Mesodermal cell (in vitro differentiated cells): Measurements from ENCODE around the gene MYL6B.
A peak's percentile ranks its signal among the peaks of the same experiment; 100 is the strongest.
"Not testable (repeated sequence)": the region's sequence is repeated elsewhere in the genome, so short reads cannot be mapped to it uniquely, and the experiment has no call there.

ENCODE experiments used
- H3K27ac ChIP-seq: 2 replicates; pipeline ENCODE4 v1.7.0; 2013; ENCODE audit warnings: mild to moderate bottlenecking, low read depth, low read length, moderate library complexity; ENCODE audit not compliant: severe bottlenecking
- H3K36me3 ChIP-seq: 2 replicates; pipeline ENCODE4 v1.7.1; 2013; ENCODE audit warnings: mild to moderate bottlenecking, low read length, moderate library complexity; ENCODE audit not compliant: control insufficient read depth, insufficient read depth
- H3K4me1 ChIP-seq: one replicate; pipeline ENCODE4 v1.7.1; 2013; ENCODE audit warnings: mild to moderate bottlenecking, low read length; ENCODE audit not compliant: insufficient read depth, control insufficient read depth, poor library complexity, severe bottlenecking
- H3K4me3 ChIP-seq: 2 replicates; pipeline ENCODE4 v1.7.0; 2013; ENCODE audit warnings: low read length, control low read depth, mild to moderate bottlenecking; ENCODE audit not compliant: insufficient read depth, poor library complexity, severe bottlenecking; ENCODE audit errors: extremely low read depth
- H3K9me3 ChIP-seq: 2 replicates; pipeline ENCODE4 v1.7.1; 2013; ENCODE audit warnings: mild to moderate bottlenecking, low read length, moderate library complexity; ENCODE audit not compliant: control insufficient read depth
- WGBS, 2 experiments: methylation state at CpG; one replicate each; pipeline ENCODE4 v1.1.5; 2013; ENCODE audit warnings: missing lambda C conversion rate in 2 of 2; ENCODE audit not compliant: insufficient coverage in 2 of 2; 5-methylcytosine and 5-hydroxymethylcytosine counted together

MYL6B gene

GRCh38 chr12:56154246-56154771, 1.9 kb downstream of the MYL6B start:
- Histone ChIP-seq H3K4me3 (no peak overlapping the region), H3K36me3 (peaks cover 34% of the 10 kb centered on the region), H3K9me3 (no peaks in the 10 kb centered on the region), H3K27ac (no peak overlapping the region), H3K4me1 (peaks cover 17% of the 10 kb centered on the region)
- no CpG with 5 or more reads among the region's 1 CpG for WGBS, 2 experiments

- peaks cover 39% of the 10 kb centered on the region for H3K36me3 ChIP-seq
- no peak overlapping the region for H3K4me3 ChIP-seq
- peaks cover 20% of the 10 kb centered on the region for H3K4me1 ChIP-seq
- WGBS, 2 experiments, result 96 to 100% methylated on average over 3 to 5 of the region's 5 CpGs
- H3K27ac ChIP-seq, result no peak overlapping the region
- H3K9me3 ChIP-seq, result no peaks in the 10 kb centered on the region
Observed at GRCh38 chr12:56154818-56155217, 2.4 kb downstream of the MYL6B start.

- no peaks in the 10 kb centered on the region for H3K9me3 ChIP-seq
- H3K27ac ChIP-seq, result no peak overlapping the region
- H3K4me3 ChIP-seq, result no peak overlapping the region
- H3K4me1 ChIP-seq, result peaks cover 21% of the 10 kb centered on the region
- H3K36me3 ChIP-seq, result peaks cover 44% of the 10 kb centered on the region
- WGBS, 2 experiments, result 91 to 95% methylated on average over 8 to 9 of the region's 11 CpGs
Observed at GRCh38 chr12:56155256-56155845, 3.0 kb downstream of the MYL6B start.

GRCh38 chr12:56156464-56157200, 4.2 kb downstream of the MYL6B start:
- not testable (repeated sequence) for H3K9me3 ChIP-seq, H3K27ac ChIP-seq
- H3K4me1 ChIP-seq, result peaks cover 25% of the 10 kb centered on the region
- H3K36me3 ChIP-seq, result peaks cover 57% of the 10 kb centered on the region
- H3K4me3 ChIP-seq, result peak overlapping the region; percentile 99
- WGBS, 2 experiments, result 91 to 94% methylated on average over 17 to 18 of the region's 21 CpGs

GRCh38 chr12:56157201-56158028, 5.0 kb downstream of the MYL6B start:
- Histone ChIP-seq H3K4me3 (peak overlapping the region; percentile 99), H3K9me3 (no peaks in the 10 kb centered on the region), H3K36me3 (peaks cover 65% of the 10 kb centered on the region), H3K4me1 (peaks cover 32% of the 10 kb centered on the region), H3K27ac (peak overlapping the region; percentile 88)
- WGBS, 2 experiments, result 30 to 34% methylated on average over 37 of the region's 45 CpGs

GRCh38 chr12:56158029-56158925, 5.9 kb downstream of the MYL6B start, which contains the start of gene MYL6:
TSS of gene MYL6 (plus strand) at chr12:56158359. CDS start at chr12:56158402, 43 bp downstream.
- Histone ChIP-seq H3K4me3 (peak within 1 kb of the TSS; percentile 99), H3K9me3 (no peaks in the 10 kb centered on the region), H3K27ac (peak within 1 kb of the TSS; percentile 88), H3K36me3 (peaks cover 73% of the 10 kb centered on the region), H3K4me1 (peaks cover 31% of the 10 kb centered on the region)
- WGBS, 2 experiments, result 1% methylated on average over 19 to 20 of the region's 30 CpGs

GRCh38 chr12:56158926-56159461, 6.6 kb downstream of the MYL6B start:
- Histone ChIP-seq H3K9me3 (no peaks in the 10 kb centered on the region), H3K4me1 (peaks cover 25% of the 10 kb centered on the region), H3K4me3 (peak overlapping the region; percentile 99), H3K27ac (peak overlapping the region; percentile 88), H3K36me3 (peaks cover 78% of the 10 kb centered on the region)
- 0% methylated on average over 1 to 5 of the region's 6 CpGs for WGBS, 2 experiments

- H3K27ac ChIP-seq, result peak overlapping the region; percentile 88
- H3K36me3 ChIP-seq, result peaks cover 82% of the 10 kb centered on the region
- WGBS, 2 experiments, result 60 to 75% methylated on average over 6 to 7 of the region's 8 CpGs
- peak overlapping the region; percentile 99 for H3K4me3 ChIP-seq
- H3K9me3 ChIP-seq, result no peaks in the 10 kb centered on the region
- H3K4me1 ChIP-seq, result peaks cover 25% of the 10 kb centered on the region
Observed at GRCh38 chr12:56159482-56160192, 7.2 kb downstream of the MYL6B start.

GRCh38 chr12:56160193-56160763, 7.9 kb downstream of the MYL6B start:
- Histone ChIP-seq H3K4me3 (peak overlapping the region; percentile 99), H3K27ac (peak overlapping the region; percentile 88), H3K9me3 (no peaks in the 10 kb centered on the region), H3K4me1 (peaks cover 25% of the 10 kb centered on the region), H3K36me3 (peaks cover 82% of the 10 kb centered on the region)
- 80 to 81% methylated on average over 6 of the region's 7 CpGs for WGBS, 2 experiments
